Spleen (tissue), 11 donors: ENCODE results near the gene TBCD. TPM values are rescaled to one million over a fixed set of nuclear protein-coding genes. Genes with fewer than 3 reads are reported as not detected.

Experiments used
- DNase-seq: peaks from one replicate; pipeline ENCODE4 v3.0.0-alpha.2; 2020
- H3K27ac ChIP-seq, 8 donors: fragments of 200-600 bp; sonication (generic) in 7 of 8; 1 replicate in 4 of 8; 2 replicates in 4 of 8; pipeline versions ENCODE4 v1.5.0 to v1.8.0; 2016 to 2021; ENCODE audit warnings: inconsistent platforms in 4 of 8, mild to moderate bottlenecking in 4 of 8, moderate library complexity in 1 of 8
- H3K27me3 ChIP-seq, 7 donors: fragments of 200-600 bp; sonication (generic) in 6 of 7; replicated peaks in 1 of 7; 1 replicate in 4 of 7; 2 replicates in 3 of 7; pipeline versions ENCODE4 v1.5.0 to v1.8.0; 2016 to 2021; ENCODE audit warnings: inconsistent platforms in 3 of 7, mild to moderate bottlenecking in 1 of 7
- H3K36me3 ChIP-seq, 6 donors: fragments of 200-600 bp; sonication (generic) in 5 of 6; 1 replicate in 4 of 6; 2 replicates in 2 of 6; pipeline versions ENCODE4 v1.5.0 to v1.8.0; 2016 to 2021; ENCODE audit warnings: inconsistent platforms in 2 of 6
- H3K4me1 ChIP-seq, 6 donors: fragments of 200-600 bp; sonication (generic) in 5 of 6; 1 replicate in 3 of 6; 2 replicates in 3 of 6; pipeline versions ENCODE4 v1.5.0 to v1.8.0; 2016 to 2021; ENCODE audit warnings: inconsistent platforms in 3 of 6
- H3K4me3 ChIP-seq, 8 donors: fragments of 200-600 bp; sonication (generic) in 7 of 8; 1 replicate in 4 of 8; 2 replicates in 4 of 8; pipeline versions ENCODE4 v1.5.0 to v1.8.0; 2016 to 2021; ENCODE audit warnings: inconsistent platforms in 4 of 8, mild to moderate bottlenecking in 4 of 8, moderate library complexity in 2 of 8
- H3K9me3 ChIP-seq, 8 donors: fragments of 200-600 bp; sonication (generic) in 7 of 8; 1 replicate in 4 of 8; 2 replicates in 4 of 8; pipeline versions ENCODE4 v1.5.0 to v1.8.0; 2016 to 2021; ENCODE audit warnings: inconsistent platforms in 4 of 8
- CTCF ChIP-seq, 11 experiments: fragments of 200-600 bp in 7 of 11; fragments of 450-650 bp in 4 of 11; sonication (generic) in 4 of 11; IDR thresholded peaks in 8 of 11; conservative IDR thresholded peaks in 3 of 11; 1 replicate in 7 of 11; 2 replicates in 4 of 11; pipeline versions ENCODE4 v1.4.0 to v1.8.0; 2016 to 2021; ENCODE audit warnings: antibody characterized with exemption in 11 of 11, inconsistent platforms in 4 of 11, mild to moderate bottlenecking in 1 of 11
- POLR2A ChIP-seq, 3 donors: fragments of 450-650 bp; IDR thresholded peaks; one replicate each; pipeline ENCODE4 v1.5.1; 2017; ENCODE audit warnings: antibody characterized with exemption in 3 of 3, mild to moderate bottlenecking in 1 of 3
- POLR2AphosphoS5 ChIP-seq, 3 donors: sonication (generic); formaldehyde crosslinking; IDR thresholded peaks; one replicate each; pipeline ENCODE4 v1.5.1; 2017; ENCODE audit warnings: antibody characterized with exemption in 3 of 3
- WGBS, 5 donors: extraction: QIAGEN DNeasy Blood & Tissue Kit in 3 of 5; methylation state at CpG; one replicate each; pipeline versions ENCODE4 v1.1.5 to v1.1.7; 2013 to 2018; 5-methylcytosine and 5-hydroxymethylcytosine counted together
- intact Hi-C: fragments of 100-400 bp; cut with DNase I; formaldehyde crosslinking; loops from one replicate; pipeline ENCODE4 v1.15.0; 2023; ENCODE audit warnings: low total_unique reads
- polyA plus RNA-seq, 3 donors: library from polyadenylated mRNA; stranded (reverse); fragments of 200-250 nt; gene quantifications; one replicate each; pipeline ENCODE4 v1.2.1, GENCODE V29; 2013
- total RNA-seq, 7 donors: library from RNA; depleted of rRNA in 3 of 7; stranded (reverse); fragments of >200 nt in 3 of 7; fragmentation: NEBNext Ultra II Directional in 4 of 7; extraction: Animal tissue kit (Norgen Biotek cat#: 25700) in 4 of 7; gene quantifications; one replicate each; pipeline versions ENCODE4 v1.1.0 to v1.2.1, GENCODE V29; 2016 to 2021
- donor health status: healthy with polysubstance abuse.
- donor health status: DM: no; HTN: no; CAD: no; lungs with moderate emphysema.
- donor health status: DM: no; HTN: no; CAD: no.
- donor health status: Bipolar disorder and iron deficiency.
- donor health status: healthy.
- donor health status: DM: no; HTN: no; CAD: no.
- donor health status: DM: yes; HTN: yes; CAD: no.

TBCD gene
- total and polyA plus RNA-seq, 10 donors, result 55.6 to 207 (median 108) TPM

- intact Hi-C loops, result no loop called here
- WGBS, 5 donors, result 51 to 81% (median 68%) methylated on average over 24 of the region's 24 CpGs
- DNase-seq, result peak; percentile 83
Measured at GRCh38 chr17:82845163-82845807, 93.4 kb downstream of the TBCD start.

GRCh38 chr17:82846061-82846691 lies 94.3 kb downstream of the TBCD start:
- no peaks in the 10 kb centered on the region for H3K36me3 ChIP-seq
- H3K4me3 ChIP-seq, result peak overlapping the region; percentile 19 to 62 (median 26)
- peak; percentile 79 for DNase-seq
- H3K4me1 ChIP-seq, result peaks cover 2 to 44% (median 21%) of the 10 kb centered on the region in 6 donors
- TF ChIP-seq CTCF (IDR thresholded peaks at IDR 0.05 in 8 of 11, conservative IDR thresholded peaks at IDR 0.05 in 3 of 11) (peak in 4 of 11 experiments; percentile 21 to 45 (median 26)), POLR2AphosphoS5 (IDR thresholded peaks at IDR 0.05) (peak in 2 of 3 donors; percentile 41 to 62), POLR2A (IDR thresholded peaks at IDR 0.05) (no peak)
- H3K9me3 ChIP-seq, result no peaks in the 10 kb centered on the region
- H3K27me3 ChIP-seq, result no peaks in the 10 kb centered on the region
- H3K27ac ChIP-seq, result peak overlapping the region in 7 of 8 donors; percentile 42 to 78 (median 69)
- 59 to 84% (median 69%) methylated on average over 25 of the region's 25 CpGs for WGBS, 5 donors
- intact Hi-C loops, result no loop called here

More at GRCh38 chr17:82845163-82845807, 93.4 kb downstream of the TBCD start:
- Histone ChIP-seq H3K27me3 (no peaks in the 10 kb centered on the region), H3K27ac (peak overlapping the region in 7 of 8 donors; percentile 51 to 78 (median 69)), H3K4me1 (peaks cover 2 to 44% (median 21%) of the 10 kb centered on the region in 6 donors), H3K36me3 (no peaks in the 10 kb centered on the region), H3K4me3 (peak overlapping the region; percentile 19 to 62 (median 26)), H3K9me3 (no peaks in the 10 kb centered on the region)
- TF ChIP-seq POLR2A (IDR thresholded peaks at IDR 0.05) (no peak), POLR2AphosphoS5 (IDR thresholded peaks at IDR 0.05) (peak; percentile 13 to 65 (median 28))

- H3K9me3 ChIP-seq, result no peaks in the 10 kb centered on the region
- H3K27ac ChIP-seq, result peak overlapping the region in 7 of 8 donors; percentile 2 to 78 (median 76)
- peaks cover 0 to 4% (median 0%) of the 10 kb centered on the region in 6 donors for H3K36me3 ChIP-seq
- H3K27me3 ChIP-seq, result no peaks in the 10 kb centered on the region
- no peak for TF ChIP-seq POLR2A (IDR thresholded peaks at IDR 0.05)
- TF ChIP-seq CTCF (IDR thresholded peaks at IDR 0.05 in 8 of 11, conservative IDR thresholded peaks at IDR 0.05 in 3 of 11), result no peak
- TF ChIP-seq POLR2AphosphoS5 (IDR thresholded peaks at IDR 0.05), result peak; percentile 33 to 74 (median 72)
- peak; percentile 87 for DNase-seq
- peak overlapping the region in 6 of 8 donors; percentile 8 to 44 (median 17) for H3K4me3 ChIP-seq
- WGBS, 5 donors, result 62 to 73% (median 64%) methylated on average over 20 to 23 of the region's 23 CpGs
- intact Hi-C loops, result no loop called here
- H3K4me1 ChIP-seq, result peaks cover 2 to 44% (median 21%) of the 10 kb centered on the region in 6 donors
Measured at GRCh38 chr17:82848022-82848592, 96.2 kb downstream of the TBCD start.

GRCh38 chr17:82849076-82849945 lies 97.4 kb downstream of the TBCD start:
- no peaks in the 10 kb centered on the region for H3K27me3 ChIP-seq
- WGBS, 5 donors, result 71 to 74% (median 73%) methylated on average over 29 to 33 of the region's 33 CpGs
- H3K4me1 ChIP-seq, result peaks cover 2 to 43% (median 20%) of the 10 kb centered on the region in 6 donors
- no peak overlapping the region for H3K27ac ChIP-seq
- TF ChIP-seq POLR2A (IDR thresholded peaks at IDR 0.05) (no peak), CTCF (IDR thresholded peaks at IDR 0.05 in 8 of 11, conservative IDR thresholded peaks at IDR 0.05 in 3 of 11) (no peak), POLR2AphosphoS5 (IDR thresholded peaks at IDR 0.05) (no peak)
- DNase-seq, result peak; percentile 53
- intact Hi-C loops, result no loop called here
- no peaks in the 10 kb centered on the region for H3K9me3 ChIP-seq
- no peak overlapping the region for H3K4me3 ChIP-seq
- H3K36me3 ChIP-seq, result peaks cover 0 to 4% (median 0%) of the 10 kb centered on the region in 6 donors
